Transverse colon (tissue), 4 donors: ENCODE data around the gene ZNF248. TPM values are rescaled to one million over a fixed set of nuclear protein-coding genes. Genes with fewer than 3 reads are reported as not detected.

ENCODE experiments used
- DNase-seq: peaks from one replicate; pipeline ENCODE4 v3.0.0-alpha.2; 2019
- H3K27ac ChIP-seq, 4 donors: fragments of 200-600 bp; sonication (generic); 2 replicates each; pipeline ENCODE4 v1.5.1; 2016 to 2018; ENCODE audit warnings: inconsistent platforms in 4 of 4
- H3K27me3 ChIP-seq: fragments of 200-600 bp; sonication (generic); 2 replicates; pipeline ENCODE4 v1.5.1; 2017; ENCODE audit warnings: inconsistent platforms
- H3K36me3 ChIP-seq, 4 donors: fragments of 200-600 bp; sonication (generic); 2 replicates each; pipeline ENCODE4 v1.5.1; 2017 to 2019; ENCODE audit warnings: inconsistent platforms in 4 of 4
- H3K4me1 ChIP-seq, 4 donors: fragments of 200-600 bp; sonication (generic); 2 replicates each; pipeline ENCODE4 v1.5.1; 2017 to 2020; ENCODE audit warnings: inconsistent platforms in 4 of 4
- H3K4me3 ChIP-seq, 4 donors: fragments of 200-600 bp; sonication (generic); 1 replicate in 1 of 4; 2 replicates in 3 of 4; pipeline versions ENCODE4 v1.5.1 to v1.6.1; 2017 to 2019; ENCODE audit warnings: inconsistent platforms in 4 of 4
- H3K9me3 ChIP-seq, 2 donors: fragments of 200-600 bp; sonication (generic); 2 replicates each; pipeline ENCODE4 v1.5.1; 2017 to 2019; ENCODE audit warnings: inconsistent platforms in 2 of 2
- EP300 ChIP-seq: sonication (generic); formaldehyde crosslinking; IDR thresholded peaks from one replicate; pipeline ENCODE4 v1.6.1; 2017; ENCODE audit warnings: antibody characterized with exemption, low read depth
- POLR2A ChIP-seq: fragments of 450-650 bp; IDR thresholded peaks from one replicate; pipeline ENCODE4 v1.6.1; 2016; ENCODE audit warnings: antibody characterized with exemption, mild to moderate bottlenecking, moderate library complexity
- POLR2AphosphoS5 ChIP-seq, 3 donors: sonication (generic); formaldehyde crosslinking; IDR thresholded peaks; one replicate each; pipeline ENCODE4 v1.6.1; 2016; ENCODE audit warnings: antibody characterized with exemption in 3 of 3
- WGBS, 2 donors: methylation state at CpG; one replicate each; pipeline ENCODE4 v1.1.5; 2018; ENCODE audit warnings: low coverage in 1 of 2; 5-methylcytosine and 5-hydroxymethylcytosine counted together
- in situ Hi-C, 4 donors: fragments of 200-750 bp; cut with MboI; loops; one replicate each; pipeline versions ENCODE4 v1.15.0 to v1.15.1; 2017; ENCODE audit warnings: low sequenced_read_pairs in 3 of 4, low pct_ligation_motif_present in 1 of 4, low pct_unique_long_range_greater_than_20kb in 1 of 4
- intact Hi-C: fragments of 100-400 bp; cut with DNase I; formaldehyde crosslinking; loops from one replicate; pipeline ENCODE4 v1.15.1; 2023; ENCODE audit warnings: low total_unique reads
- total RNA-seq, 4 donors: library from RNA; depleted of rRNA; stranded (reverse); fragments of >200 nt; gene quantifications; one replicate each; pipeline ENCODE4 v1.1.0, GENCODE V29; 2016
- TF ChIP-seq, protein P1 (sequence below), 5 experiments: fragments of 200-600 bp in 3 of 5; fragments of 450-650 bp in 2 of 5; sonication (generic) in 3 of 5; IDR thresholded peaks; 1 replicate in 2 of 5; 2 replicates in 3 of 5; pipeline ENCODE4 v1.5.1; 2016 to 2017; ENCODE audit warnings: antibody characterized with exemption in 5 of 5, inconsistent platforms in 3 of 5, mild to moderate bottlenecking in 2 of 5, moderate library complexity in 1 of 5

ZNF248 gene
- total RNA-seq, 4 donors from 2014 or later = 13.8 to 24.7 (median 19.1) TPM

- Histone ChIP-seq H3K36me3 (no peaks in the 10 kb centered on the region), H3K27ac (no peak overlapping the region), H3K9me3 (peaks cover 43 to 45% of the 10 kb centered on the region in 2 donors), H3K4me1 (no peaks in the 10 kb centered on the region), H3K4me3 (no peak overlapping the region), H3K27me3 (no peaks in the 10 kb centered on the region)
- intact Hi-C loops (loop anchor here (1.0 kb wide), 1 partner anchor 19 kb away; no protein-coding TSS in a partner anchor), in situ Hi-C loops (no loop called here)
- TF ChIP-seq POLR2A (no peak), POLR2AphosphoS5 (IDR thresholded peaks at IDR 0.05) (no peak), EP300 (no peak)
- TF ChIP-seq, protein P1, sequence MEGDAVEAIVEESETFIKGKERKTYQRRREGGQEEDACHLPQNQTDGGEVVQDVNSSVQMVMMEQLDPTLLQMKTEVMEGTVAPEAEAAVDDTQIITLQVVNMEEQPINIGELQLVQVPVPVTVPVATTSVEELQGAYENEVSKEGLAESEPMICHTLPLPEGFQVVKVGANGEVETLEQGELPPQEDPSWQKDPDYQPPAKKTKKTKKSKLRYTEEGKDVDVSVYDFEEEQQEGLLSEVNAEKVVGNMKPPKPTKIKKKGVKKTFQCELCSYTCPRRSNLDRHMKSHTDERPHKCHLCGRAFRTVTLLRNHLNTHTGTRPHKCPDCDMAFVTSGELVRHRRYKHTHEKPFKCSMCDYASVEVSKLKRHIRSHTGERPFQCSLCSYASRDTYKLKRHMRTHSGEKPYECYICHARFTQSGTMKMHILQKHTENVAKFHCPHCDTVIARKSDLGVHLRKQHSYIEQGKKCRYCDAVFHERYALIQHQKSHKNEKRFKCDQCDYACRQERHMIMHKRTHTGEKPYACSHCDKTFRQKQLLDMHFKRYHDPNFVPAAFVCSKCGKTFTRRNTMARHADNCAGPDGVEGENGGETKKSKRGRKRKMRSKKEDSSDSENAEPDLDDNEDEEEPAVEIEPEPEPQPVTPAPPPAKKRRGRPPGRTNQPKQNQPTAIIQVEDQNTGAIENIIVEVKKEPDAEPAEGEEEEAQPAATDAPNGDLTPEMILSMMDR (IDR thresholded peaks at IDR 0.05) = no peak
- 87 to 100% methylated on average over 3 of the region's 3 CpGs for WGBS, 2 donors
- DNase-seq = no peak
These were observed 43.6 kb downstream of the ZNF248 start for GRCh38 chr10:37813763-37814162.

DNA sequence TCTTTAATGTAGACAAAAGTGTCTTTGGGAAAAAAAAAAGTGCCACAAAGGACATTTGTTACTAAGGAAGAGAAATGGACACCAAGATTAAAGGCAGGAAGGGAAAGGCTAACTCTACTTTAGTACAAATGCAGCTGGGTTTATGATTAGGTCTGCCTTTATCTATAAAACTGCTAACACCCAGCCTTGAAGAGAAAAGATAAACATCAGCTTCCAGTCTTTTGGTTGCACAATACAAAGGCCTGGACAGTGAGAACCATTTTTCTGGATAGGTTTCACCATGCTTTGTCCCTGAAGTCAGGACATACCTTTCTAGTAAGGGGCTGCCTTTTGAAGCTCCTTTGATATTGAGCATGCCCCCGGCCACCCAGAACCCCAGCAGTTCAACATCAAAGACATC is 45.1 kb downstream of the ZNF248 start:
- H3K4me1 ChIP-seq = no peaks in the 10 kb centered on the region
- intact Hi-C loops = no loop called here
- no peak for DNase-seq
- H3K36me3 ChIP-seq = no peaks in the 10 kb centered on the region
- no peak for TF ChIP-seq POLR2A
- TF ChIP-seq EP300 = no peak
- TF ChIP-seq, protein P1 (IDR thresholded peaks at IDR 0.05) = no peak
- no peak for TF ChIP-seq POLR2AphosphoS5 (IDR thresholded peaks at IDR 0.05)
- in situ Hi-C loops = no loop called here
- H3K4me3 ChIP-seq = no peak overlapping the region
- H3K9me3 ChIP-seq = peaks cover 34 to 41% of the 10 kb centered on the region in 2 donors
- no peaks in the 10 kb centered on the region for H3K27me3 ChIP-seq
- WGBS, 2 donors = 0 to 33% methylated on average over 1 of the region's 1 CpG
- no peak overlapping the region for H3K27ac ChIP-seq

- WGBS, 2 donors = 65% methylated on average over 3 of the region's 3 CpGs; no CpG with 5 or more reads in 1 of the 2 donors
- H3K9me3 ChIP-seq = peaks cover 0 to 3% of the 10 kb centered on the region in 2 donors
- no peaks in the 10 kb centered on the region for H3K27me3 ChIP-seq
- no peak overlapping the region for H3K27ac ChIP-seq
- DNase-seq = no peak
- intact Hi-C loops (no loop called here), in situ Hi-C loops (no loop called here)
- H3K36me3 ChIP-seq = no peaks in the 10 kb centered on the region
- no peak overlapping the region for H3K4me3 ChIP-seq
- H3K4me1 ChIP-seq = no peaks in the 10 kb centered on the region
- TF ChIP-seq EP300 = no peak
These were observed 54.1 kb downstream of the ZNF248 start for GRCh38 chr10:37803269-37803668.

GRCh38 chr10:37801557-37801956 is 55.9 kb downstream of the ZNF248 start:
- H3K27ac ChIP-seq = no peak overlapping the region
- no peaks in the 10 kb centered on the region for H3K27me3 ChIP-seq
- intact Hi-C loops = no loop called here
- H3K9me3 ChIP-seq = peaks cover 4 to 8% of the 10 kb centered on the region in 2 donors
- no peak for TF ChIP-seq EP300
- no peak for TF ChIP-seq POLR2AphosphoS5 (IDR thresholded peaks at IDR 0.05)
- no peak for TF ChIP-seq POLR2A
- TF ChIP-seq, protein P1 (IDR thresholded peaks at IDR 0.05) = no peak
- H3K4me3 ChIP-seq = no peak overlapping the region
- H3K4me1 ChIP-seq = no peaks in the 10 kb centered on the region
- DNase-seq = no peak
- no peaks in the 10 kb centered on the region for H3K36me3 ChIP-seq
- in situ Hi-C loops = no loop called here
